Spleen (tissue), 11 donors: Measurements from ENCODE around the gene DECR2. TPM values are rescaled to one million over a fixed set of nuclear protein-coding genes. Genes with fewer than 3 reads are reported as not detected.

ENCODE experiments used
- DNase-seq: peaks from one replicate; pipeline ENCODE4 v3.0.0-alpha.2; 2020
- H3K27ac ChIP-seq, 8 donors: fragments of 200-600 bp; sonication (generic) in 7 of 8; 1 replicate in 4 of 8; 2 replicates in 4 of 8; pipeline versions ENCODE4 v1.5.0 to v1.8.0; 2016 to 2021; ENCODE audit warnings: inconsistent platforms in 4 of 8, mild to moderate bottlenecking in 4 of 8, moderate library complexity in 1 of 8
- H3K27me3 ChIP-seq, 7 donors: fragments of 200-600 bp; sonication (generic) in 6 of 7; replicated peaks in 1 of 7; 1 replicate in 4 of 7; 2 replicates in 3 of 7; pipeline versions ENCODE4 v1.5.0 to v1.8.0; 2016 to 2021; ENCODE audit warnings: inconsistent platforms in 3 of 7, mild to moderate bottlenecking in 1 of 7
- H3K36me3 ChIP-seq, 6 donors: fragments of 200-600 bp; sonication (generic) in 5 of 6; 1 replicate in 4 of 6; 2 replicates in 2 of 6; pipeline versions ENCODE4 v1.5.0 to v1.8.0; 2016 to 2021; ENCODE audit warnings: inconsistent platforms in 2 of 6
- H3K4me1 ChIP-seq, 6 donors: fragments of 200-600 bp; sonication (generic) in 5 of 6; 1 replicate in 3 of 6; 2 replicates in 3 of 6; pipeline versions ENCODE4 v1.5.0 to v1.8.0; 2016 to 2021; ENCODE audit warnings: inconsistent platforms in 3 of 6
- H3K4me3 ChIP-seq, 8 donors: fragments of 200-600 bp; sonication (generic) in 7 of 8; 1 replicate in 4 of 8; 2 replicates in 4 of 8; pipeline versions ENCODE4 v1.5.0 to v1.8.0; 2016 to 2021; ENCODE audit warnings: inconsistent platforms in 4 of 8, mild to moderate bottlenecking in 4 of 8, moderate library complexity in 2 of 8
- H3K9me3 ChIP-seq, 8 donors: fragments of 200-600 bp; sonication (generic) in 7 of 8; 1 replicate in 4 of 8; 2 replicates in 4 of 8; pipeline versions ENCODE4 v1.5.0 to v1.8.0; 2016 to 2021; ENCODE audit warnings: inconsistent platforms in 4 of 8
- CTCF ChIP-seq, 11 experiments: fragments of 200-600 bp in 7 of 11; fragments of 450-650 bp in 4 of 11; sonication (generic) in 4 of 11; IDR thresholded peaks in 8 of 11; conservative IDR thresholded peaks in 3 of 11; 1 replicate in 7 of 11; 2 replicates in 4 of 11; pipeline versions ENCODE4 v1.4.0 to v1.8.0; 2016 to 2021; ENCODE audit warnings: antibody characterized with exemption in 11 of 11, inconsistent platforms in 4 of 11, mild to moderate bottlenecking in 1 of 11
- POLR2A ChIP-seq, 3 donors: fragments of 450-650 bp; IDR thresholded peaks; one replicate each; pipeline ENCODE4 v1.5.1; 2017; ENCODE audit warnings: antibody characterized with exemption in 3 of 3, mild to moderate bottlenecking in 1 of 3
- POLR2AphosphoS5 ChIP-seq, 3 donors: sonication (generic); formaldehyde crosslinking; IDR thresholded peaks; one replicate each; pipeline ENCODE4 v1.5.1; 2017; ENCODE audit warnings: antibody characterized with exemption in 3 of 3
- WGBS, 5 donors: extraction: QIAGEN DNeasy Blood & Tissue Kit in 3 of 5; methylation state at CpG; one replicate each; pipeline versions ENCODE4 v1.1.5 to v1.1.7; 2013 to 2018; 5-methylcytosine and 5-hydroxymethylcytosine counted together
- intact Hi-C: fragments of 100-400 bp; cut with DNase I; formaldehyde crosslinking; loops from one replicate; pipeline ENCODE4 v1.15.0; 2023; ENCODE audit warnings: low total_unique reads
- polyA plus RNA-seq, 3 donors: library from polyadenylated mRNA; stranded (reverse); fragments of 200-250 nt; gene quantifications; one replicate each; pipeline ENCODE4 v1.2.1, GENCODE V29; 2013
- total RNA-seq, 7 donors: library from RNA; depleted of rRNA in 3 of 7; stranded (reverse); fragments of >200 nt in 3 of 7; fragmentation: NEBNext Ultra II Directional in 4 of 7; extraction: Animal tissue kit (Norgen Biotek cat#: 25700) in 4 of 7; gene quantifications; one replicate each; pipeline versions ENCODE4 v1.1.0 to v1.2.1, GENCODE V29; 2016 to 2021
- donor health status: healthy with polysubstance abuse.
- donor health status: DM: no; HTN: no; CAD: no; lungs with moderate emphysema.
- donor health status: DM: no; HTN: no; CAD: no.
- donor health status: Bipolar disorder and iron deficiency.
- donor health status: healthy.
- donor health status: DM: no; HTN: no; CAD: no.
- donor health status: DM: yes; HTN: yes; CAD: no.

The DECR2 gene
- total and polyA plus RNA-seq, 10 donors, result 8.9 to 19.5 (median 12.0) TPM

- no peak for DNase-seq
- 82 to 93% (median 92%) methylated on average over 6 of the region's 6 CpGs for WGBS, 5 donors
- intact Hi-C loops, result no loop called here
- H3K36me3 ChIP-seq, result peaks cover 0 to 12% (median 0%) of the 10 kb centered on the region in 6 donors
- no peaks in the 10 kb centered on the region for H3K27me3 ChIP-seq
- no peak overlapping the region for H3K27ac ChIP-seq
- TF ChIP-seq CTCF (IDR thresholded peaks at IDR 0.05 in 8 of 11, conservative IDR thresholded peaks at IDR 0.05 in 3 of 11) (no peak), POLR2AphosphoS5 (IDR thresholded peaks at IDR 0.05) (no peak), POLR2A (IDR thresholded peaks at IDR 0.05) (no peak)
- H3K4me1 ChIP-seq, result peaks cover 0 to 7% (median 0%) of the 10 kb centered on the region in 6 donors
- no peak overlapping the region for H3K4me3 ChIP-seq
- no peaks in the 10 kb centered on the region for H3K9me3 ChIP-seq
Observed at GRCh38 chr16:440627-441026, 38.9 kb downstream of the DECR2 start.

DNA sequence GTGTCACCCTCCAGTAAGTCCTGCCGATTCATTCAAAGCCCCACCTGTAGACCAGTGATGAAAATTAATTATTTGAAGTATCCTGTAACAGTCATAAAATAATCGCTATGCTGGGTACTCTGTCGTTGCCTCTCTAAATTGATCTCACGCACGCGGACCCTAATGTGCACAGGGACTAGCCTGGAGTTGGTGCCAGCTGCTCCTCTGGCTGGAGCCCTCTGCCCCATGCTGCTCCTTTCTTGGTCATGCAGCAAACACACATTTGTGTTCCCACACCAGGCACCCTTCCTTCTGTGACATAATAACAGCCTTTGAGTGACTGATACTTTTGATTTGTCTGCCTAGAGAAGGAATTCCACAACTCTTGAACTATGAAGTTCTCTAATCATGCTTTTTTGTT is 39.8 kb downstream of the DECR2 start:
- no peaks in the 10 kb centered on the region for H3K27me3 ChIP-seq
- intact Hi-C loops, result no loop called here
- WGBS, 5 donors, result 94 to 98% (median 97%) methylated on average over 6 of the region's 6 CpGs
- H3K4me1 ChIP-seq, result peaks cover 0 to 7% (median 0%) of the 10 kb centered on the region in 6 donors
- DNase-seq, result no peak
- H3K27ac ChIP-seq, result no peak overlapping the region
- H3K9me3 ChIP-seq, result no peaks in the 10 kb centered on the region
- H3K4me3 ChIP-seq, result no peak overlapping the region
- peaks cover 0 to 8% (median 0%) of the 10 kb centered on the region in 6 donors for H3K36me3 ChIP-seq
- no peak for TF ChIP-seq CTCF (IDR thresholded peaks at IDR 0.05 in 8 of 11, conservative IDR thresholded peaks at IDR 0.05 in 3 of 11)
- no peak for TF ChIP-seq POLR2AphosphoS5 (IDR thresholded peaks at IDR 0.05)
- no peak for TF ChIP-seq POLR2A (IDR thresholded peaks at IDR 0.05)

- intact Hi-C loops, result no loop called here
- TF ChIP-seq CTCF (IDR thresholded peaks at IDR 0.05 in 8 of 11, conservative IDR thresholded peaks at IDR 0.05 in 3 of 11), result no peak
- TF ChIP-seq POLR2AphosphoS5 (IDR thresholded peaks at IDR 0.05), result no peak
- TF ChIP-seq POLR2A (IDR thresholded peaks at IDR 0.05), result no peak
Observed at GRCh38 chr16:442976-443375, 41.3 kb downstream of the DECR2 start.

GRCh38 chr16:444027-444426 is 42.3 kb downstream of the DECR2 start:
- Histone ChIP-seq H3K27me3 (no peaks in the 10 kb centered on the region), H3K4me1 (peaks cover 0 to 7% (median 0%) of the 10 kb centered on the region in 6 donors), H3K4me3 (no peak overlapping the region), H3K36me3 (peaks cover 0 to 8% (median 0%) of the 10 kb centered on the region in 6 donors), H3K27ac (no peak overlapping the region), H3K9me3 (no peaks in the 10 kb centered on the region)
- WGBS, 5 donors, result 90 to 93% (median 92%) methylated on average over 10 of the region's 10 CpGs
- no peak for TF ChIP-seq POLR2A (IDR thresholded peaks at IDR 0.05)
- no peak for TF ChIP-seq CTCF (IDR thresholded peaks at IDR 0.05 in 8 of 11, conservative IDR thresholded peaks at IDR 0.05 in 3 of 11)
- no peak for TF ChIP-seq POLR2AphosphoS5 (IDR thresholded peaks at IDR 0.05)
- no peak for DNase-seq
- intact Hi-C loops, result no loop called here

More at GRCh38 chr16:442976-443375, 41.3 kb downstream of the DECR2 start:
- peaks cover 0 to 7% (median 0%) of the 10 kb centered on the region in 6 donors for H3K4me1 ChIP-seq
- no peak overlapping the region for H3K4me3 ChIP-seq
- WGBS, 5 donors, result 75 to 86% (median 85%) methylated on average over 6 of the region's 6 CpGs
- DNase-seq, result no peak
- peaks cover 0 to 8% (median 0%) of the 10 kb centered on the region in 6 donors for H3K36me3 ChIP-seq
- no peak overlapping the region for H3K27ac ChIP-seq
- H3K27me3 ChIP-seq, result no peaks in the 10 kb centered on the region
- no peaks in the 10 kb centered on the region for H3K9me3 ChIP-seq
